PC-9 (cell line): ENCODE measurements around the gene TAF1L. TPM values are rescaled to one million over a fixed set of nuclear protein-coding genes. Genes with fewer than 3 reads are reported as not detected.

Source experiments
- BruUV-seq: library from RNA; stranded (reverse); fragments of 400-500 nt; replicated peaks from 2 replicates; lab custom pipeline; 2021; lab: Mats Ljungman, UMichigan
- CTCF ChIA-PET: fragments of 300-600 bp; sonication (Branson Sonifier 250); formaldehyde crosslinking; loops from one replicate; lab custom pipeline; 2022; ENCODE audit warnings: antibody characterized with exemption; lab: Charles Lee
- POLR2A ChIA-PET: fragments of 300-600 bp; sonication (Branson Sonifier 250); formaldehyde crosslinking; loops from one replicate; lab custom pipeline; 2022; ENCODE audit warnings: antibody characterized with exemption; ENCODE audit not compliant: unreplicated experiment; lab: Charles Lee
- DNase-seq, 2 experiments: peaks; one replicate each; pipeline versions ENCODE4 v3.0.0 to v3.0.0-alpha.2; 2015 to 2022; ENCODE audit warnings: mixed read lengths in 1 of 2
- H2AFZ ChIP-seq: fragments of 200-600 bp; sonication (generic); 2 replicates; pipeline ENCODE4 v1.8.1; 2017; ENCODE audit warnings: antibody characterized with exemption
- H3F3A ChIP-seq: fragments of 200-600 bp; sonication (generic); 2 replicates; pipeline ENCODE4 v1.8.1; 2017; ENCODE audit warnings: antibody characterized with exemption, mild to moderate bottlenecking, low read depth; ENCODE audit not compliant: insufficient read depth
- H3K27ac ChIP-seq: fragments of 200-600 bp; sonication (generic); 2 replicates; pipeline ENCODE4 v1.6.1; 2016; ENCODE audit warnings: mixed run types
- H3K27me3 ChIP-seq: fragments of 200-600 bp; sonication (generic); 2 replicates; pipeline ENCODE4 v1.6.1; 2016; ENCODE audit warnings: low read depth, mixed run types; ENCODE audit not compliant: insufficient read depth
- H3K36me3 ChIP-seq: fragments of 200-600 bp; sonication (generic); 2 replicates; pipeline ENCODE4 v1.6.1; 2016; ENCODE audit warnings: low read depth, mixed run types
- H3K4me1 ChIP-seq: fragments of 200-600 bp; sonication (generic); replicated peaks from 2 replicates; pipeline ENCODE4 v1.6.1; 2016; ENCODE audit warnings: mixed run types; ENCODE audit not compliant: insufficient read depth
- H3K4me2 ChIP-seq: fragments of 200-600 bp; sonication (generic); 2 replicates; pipeline ENCODE4 v1.6.1; 2017; ENCODE audit warnings: mixed run types
- H3K4me3 ChIP-seq: fragments of 200-600 bp; sonication (generic); 2 replicates; pipeline ENCODE4 v1.6.1; 2016; ENCODE audit warnings: mixed run types
- H3K79me2 ChIP-seq: fragments of 200-600 bp; sonication (generic); 2 replicates; pipeline ENCODE4 v1.6.1; 2017; ENCODE audit warnings: low read depth, mixed run types
- H3K9me2 ChIP-seq: fragments of 200-600 bp; sonication (generic); 2 replicates; pipeline ENCODE4 v1.8.1; 2017; ENCODE audit warnings: mild to moderate bottlenecking; ENCODE audit not compliant: insufficient read depth
- H3K9me3 ChIP-seq: fragments of 200-600 bp; sonication (generic); 2 replicates; pipeline ENCODE4 v1.8.1; 2016; ENCODE audit warnings: low read depth; ENCODE audit not compliant: insufficient read depth
- H4K20me1 ChIP-seq: fragments of 200-600 bp; sonication (generic); 2 replicates; pipeline ENCODE4 v1.8.1; 2017; ENCODE audit not compliant: insufficient read depth
- CTCF ChIP-seq: fragments of 200-600 bp; sonication (generic); conservative IDR thresholded peaks from 2 replicates; pipeline ENCODE4 v1.6.1; 2017; ENCODE audit warnings: mixed run types, antibody characterized with exemption, mild to moderate bottlenecking, moderate library complexity
- EZH2 ChIP-seq: fragments of 200-600 bp; sonication (generic); IDR thresholded peaks from 2 replicates; pipeline ENCODE4 v1.8.0; 2017; ENCODE audit warnings: antibody characterized with exemption, low read depth
- intact Hi-C: fragments of 100-400 bp; cut with micrococcal nuclease; formaldehyde crosslinking; loops from one replicate; pipeline ENCODE4 v1.10.0; 2022; ENCODE audit not compliant: unreplicated experiment
- total RNA-seq: library from RNA; stranded (reverse); gene quantifications from 2 replicates; pipeline ENCODE4 v1.2.3, GENCODE V29; 2021

TAF1L gene
- total RNA-seq, 1 experiment from 2014 or later: 0.07 TPM

GRCh38 chr9:32622948-32623347 is 12.5 kb downstream of the TAF1L start:
- no peak for DNase-seq
- no peaks in the 10 kb centered on the region for H3K27me3 ChIP-seq
- no peaks in the 10 kb centered on the region for H4K20me1 ChIP-seq
- intact Hi-C loops: no loop called here
- no peaks in the 10 kb centered on the region for H3K9me3 ChIP-seq
- H3K4me2 ChIP-seq: no peak overlapping the region
- H3K4me3 ChIP-seq: no peak overlapping the region
- TF ChIP-seq EZH2 (no peak), CTCF (no peak)
- BruUV-seq: no TSS peak
- no peaks in the 10 kb centered on the region for H3K79me2 ChIP-seq
- H3K27ac ChIP-seq: no peak overlapping the region
- H3K36me3 ChIP-seq: no peaks in the 10 kb centered on the region
- H2AFZ ChIP-seq: no peak overlapping the region
- ChIA-PET CTCF (no interaction called here), POLR2A (no interaction called here)
- no peaks in the 10 kb centered on the region for H3K9me2 ChIP-seq
- H3F3A ChIP-seq: peaks cover 12% of the 10 kb centered on the region
- H3K4me1 ChIP-seq: peaks cover 13% of the 10 kb centered on the region

- no peaks in the 10 kb centered on the region for H3K9me3 ChIP-seq
- no peaks in the 10 kb centered on the region for H3K9me2 ChIP-seq
- no TSS peak for BruUV-seq
- TF ChIP-seq CTCF (no peak), EZH2 (no peak)
- H3K79me2 ChIP-seq: no peaks in the 10 kb centered on the region
- CTCF ChIA-PET: no interaction called here
- H3K36me3 ChIP-seq: no peaks in the 10 kb centered on the region
- no peak overlapping the region for H3K4me3 ChIP-seq
- H2AFZ ChIP-seq: no peak overlapping the region
- H3K27me3 ChIP-seq: no peaks in the 10 kb centered on the region
- no peaks in the 10 kb centered on the region for H4K20me1 ChIP-seq
- DNase-seq: no peak
- no peak overlapping the region for H3K27ac ChIP-seq
- no peaks in the 10 kb centered on the region for H3F3A ChIP-seq
- H3K4me1 ChIP-seq: no peaks in the 10 kb centered on the region
- no peak overlapping the region for H3K4me2 ChIP-seq
- intact Hi-C loops: no loop called here
- POLR2A ChIA-PET: no interaction called here
Observed at GRCh38 chr9:32618261-32618660, 17.2 kb downstream of the TAF1L start.

- Histone ChIP-seq H3K9me3 (0 out of 2 replicates have a peak, but pooled peaks cover 2% of the 10 kb centered on the region), H3K4me3 (no peak overlapping the region), H3K4me2 (no peak overlapping the region), H3K27ac (no peak overlapping the region), H3K9me2 (no peaks in the 10 kb centered on the region), H4K20me1 (no peaks in the 10 kb centered on the region), H3K4me1 (peaks cover 15% of the 10 kb centered on the region), H3K27me3 (no peaks in the 10 kb centered on the region), H2AFZ (no peak overlapping the region), H3F3A (0 out of 2 replicates have a peak, but pooled peaks cover 6% of the 10 kb centered on the region), H3K79me2 (no peaks in the 10 kb centered on the region), H3K36me3 (no peaks in the 10 kb centered on the region)
- no peak for TF ChIP-seq EZH2
- TF ChIP-seq CTCF: no peak
- DNase-seq: no peak
- intact Hi-C loops: no loop called here
- BruUV-seq: no TSS peak
- ChIA-PET CTCF (no interaction called here), POLR2A (no interaction called here)
Observed at GRCh38 chr9:32606811-32607210, 28.7 kb downstream of the TAF1L start.
